ENCODE results near the gene SH3PXD2A.
"Not testable (repeated sequence)": the region's sequence is repeated elsewhere in the genome, so short reads cannot be mapped to it uniquely, and the experiment has no call there.

SH3PXD2A gene

GRCh38 chr10:103760233-103760632, 95.1 kb downstream of the SH3PXD2A start:
- not testable (repeated sequence) for H2BK120ac ChIP-seq (ENCODE audit: insufficient read depth, low read length, poor library complexity); H3K9me3 ChIP-seq (ENCODE audit: insufficient read depth, low read depth, low read length); H3K9ac ChIP-seq (ENCODE audit: low read length); DNase-seq; H2BK12ac ChIP-seq (ENCODE audit: low read length); H3K27ac ChIP-seq (ENCODE audit: low read depth, low read length); H3K27me3 ChIP-seq (ENCODE audit: insufficient read depth, low read length); H2BK5ac ChIP-seq (ENCODE audit: low read depth, low read length, poor library complexity); H3K23ac ChIP-seq (ENCODE audit: low read length); H4K91ac ChIP-seq (ENCODE audit: low read depth, low read length); H3K14ac ChIP-seq (ENCODE audit: low read length); H3K18ac ChIP-seq (ENCODE audit: low read length); H2AFZ ChIP-seq (ENCODE audit: insufficient read depth, low read length, poor library complexity); H3K4ac ChIP-seq (ENCODE audit: low read depth, low read length); H3K79me2 ChIP-seq (ENCODE audit: control insufficient read depth, insufficient read depth, low read length, poor library complexity); H3K4me2 ChIP-seq (ENCODE audit: low read length); H2AK5ac ChIP-seq (ENCODE audit: low read length); H3K4me3 ChIP-seq (ENCODE audit: low read depth, low read length); H4K8ac ChIP-seq (ENCODE audit: low read depth, low read length); H3K36me3 ChIP-seq (ENCODE audit: control insufficient read depth in 1 of 2, insufficient read depth in 2 of 2, low read length in 2 of 2); H4K12ac ChIP-seq (ENCODE audit: low read depth, low read length)
- no CpG with 5 or more reads among the region's 3 CpGs for WGBS (ENCODE audit: extremely low coverage, insufficient coverage, insufficient read length)
- H3K4me1 ChIP-seq (ENCODE audit: control insufficient read depth in 1 of 2, insufficient read depth in 2 of 2, low read length in 2 of 2): peaks cover 41 to 45% of the 10 kb centered on the region in 2 experiments
- peaks cover 17% of the 10 kb centered on the region for H3K79me1 ChIP-seq (ENCODE audit: low read length)

GRCh38 chr10:103759100-103759781, 96.1 kb downstream of the SH3PXD2A start:
- H3K4me3 ChIP-seq (ENCODE audit: low read depth, low read length): no peak overlapping the region
- H3K4ac ChIP-seq (ENCODE audit: low read depth, low read length): no peak overlapping the region
- no peak overlapping the region for H3K4me2 ChIP-seq (ENCODE audit: low read length)
- H2BK12ac ChIP-seq (ENCODE audit: low read length): no peak overlapping the region
- no peaks in the 10 kb centered on the region for H3K79me2 ChIP-seq (ENCODE audit: control insufficient read depth, insufficient read depth, low read length, poor library complexity)
- peak overlapping the region; percentile 34 for H3K14ac ChIP-seq (ENCODE audit: low read length)
- no peak overlapping the region for H4K12ac ChIP-seq (ENCODE audit: low read depth, low read length)
- no peak overlapping the region for H3K9ac ChIP-seq (ENCODE audit: low read length)
- no peaks in the 10 kb centered on the region for H3K9me3 ChIP-seq (ENCODE audit: insufficient read depth, low read depth, low read length)
- H2BK5ac ChIP-seq (ENCODE audit: low read depth, low read length, poor library complexity): peak overlapping the region; percentile 23
- peak overlapping the region; percentile 30 for H3K18ac ChIP-seq (ENCODE audit: low read length)
- WGBS (ENCODE audit: extremely low coverage, insufficient coverage, insufficient read length): no CpG with 5 or more reads among the region's 10 CpGs
- no peak overlapping the region for H2BK120ac ChIP-seq (ENCODE audit: insufficient read depth, low read length, poor library complexity)
- no peak overlapping the region for H3K23ac ChIP-seq (ENCODE audit: low read length)
- peaks cover 17% of the 10 kb centered on the region for H3K79me1 ChIP-seq (ENCODE audit: low read length)
- H2AFZ ChIP-seq (ENCODE audit: insufficient read depth, low read length, poor library complexity): no peak overlapping the region
- no peak overlapping the region for H2AK5ac ChIP-seq (ENCODE audit: low read length)
- no peaks in the 10 kb centered on the region for H3K36me3 ChIP-seq (ENCODE audit: control insufficient read depth in 1 of 2, insufficient read depth in 2 of 2, low read length in 2 of 2)
- DNase-seq: no peak
- H3K4me1 ChIP-seq (ENCODE audit: control insufficient read depth in 1 of 2, insufficient read depth in 2 of 2, low read length in 2 of 2): peaks cover 39 to 43% of the 10 kb centered on the region in 2 experiments
- H4K91ac ChIP-seq (ENCODE audit: low read depth, low read length): peak overlapping the region; percentile 20
- no peak overlapping the region for H3K27ac ChIP-seq (ENCODE audit: low read depth, low read length)
- H4K8ac ChIP-seq (ENCODE audit: low read depth, low read length): no peak overlapping the region
- no peaks in the 10 kb centered on the region for H3K27me3 ChIP-seq (ENCODE audit: insufficient read depth, low read length)

GRCh38 chr10:103758294-103758681, 97.1 kb downstream of the SH3PXD2A start:
- Histone ChIP-seq H3K9ac (ENCODE audit: low read length) (no peak overlapping the region), H3K4ac (ENCODE audit: low read depth, low read length) (no peak overlapping the region), H3K4me1 (ENCODE audit: control insufficient read depth in 1 of 2, insufficient read depth in 2 of 2, low read length in 2 of 2) (peaks cover 34 to 38% of the 10 kb centered on the region in 2 experiments), H2BK120ac (ENCODE audit: insufficient read depth, low read length, poor library complexity) (no peak overlapping the region), H4K91ac (ENCODE audit: low read depth, low read length) (peak overlapping the region; percentile 18), H2BK5ac (ENCODE audit: low read depth, low read length, poor library complexity) (no peak overlapping the region), H4K8ac (ENCODE audit: low read depth, low read length) (no peak overlapping the region), H3K79me1 (ENCODE audit: low read length) (peaks cover 17% of the 10 kb centered on the region), H3K4me3 (ENCODE audit: low read depth, low read length) (no peak overlapping the region), H3K14ac (ENCODE audit: low read length) (no peak overlapping the region), H3K18ac (ENCODE audit: low read length) (no peak overlapping the region), H2AK5ac (ENCODE audit: low read length) (no peak overlapping the region), H3K9me3 (ENCODE audit: insufficient read depth, low read depth, low read length) (no peaks in the 10 kb centered on the region), H4K12ac (ENCODE audit: low read depth, low read length) (no peak overlapping the region), H3K23ac (ENCODE audit: low read length) (no peak overlapping the region), H2AFZ (ENCODE audit: insufficient read depth, low read length, poor library complexity) (no peak overlapping the region), H3K79me2 (ENCODE audit: control insufficient read depth, insufficient read depth, low read length, poor library complexity) (no peaks in the 10 kb centered on the region), H3K4me2 (ENCODE audit: low read length) (no peak overlapping the region), H3K36me3 (ENCODE audit: control insufficient read depth in 1 of 2, insufficient read depth in 2 of 2, low read length in 2 of 2) (no peaks in the 10 kb centered on the region), H3K27me3 (ENCODE audit: insufficient read depth, low read length) (no peaks in the 10 kb centered on the region), H3K27ac (ENCODE audit: low read depth, low read length) (peak overlapping the region; percentile 76), H2BK12ac (ENCODE audit: low read length) (peak overlapping the region; percentile 0)
- no CpG with 5 or more reads among the region's 2 CpGs for WGBS (ENCODE audit: extremely low coverage, insufficient coverage, insufficient read length)
- no peak for DNase-seq

- peak overlapping the region; percentile 29 for H2BK120ac ChIP-seq (ENCODE audit: insufficient read depth, low read length, poor library complexity)
- H3K14ac ChIP-seq (ENCODE audit: low read length): no peak overlapping the region
- peak overlapping the region; percentile 57 for H4K91ac ChIP-seq (ENCODE audit: low read depth, low read length)
- no peaks in the 10 kb centered on the region for H3K9me3 ChIP-seq (ENCODE audit: insufficient read depth, low read depth, low read length)
- H3K36me3 ChIP-seq (ENCODE audit: control insufficient read depth in 1 of 2, insufficient read depth in 2 of 2, low read length in 2 of 2): no peaks in the 10 kb centered on the region
- WGBS (ENCODE audit: extremely low coverage, insufficient coverage, insufficient read length): no CpG with 5 or more reads among the region's 18 CpGs
- H3K4me3 ChIP-seq (ENCODE audit: low read depth, low read length): no peak overlapping the region
- no peak overlapping the region for H2BK12ac ChIP-seq (ENCODE audit: low read length)
- peak overlapping the region; percentile 76 for H3K27ac ChIP-seq (ENCODE audit: low read depth, low read length)
- peak in 1 of 2 donors; percentile 35 for DNase-seq
- no peak overlapping the region for H2AK5ac ChIP-seq (ENCODE audit: low read length)
- peak overlapping the region; percentile 8 for H4K8ac ChIP-seq (ENCODE audit: low read depth, low read length)
- no peak overlapping the region for H2AFZ ChIP-seq (ENCODE audit: insufficient read depth, low read length, poor library complexity)
- H3K9ac ChIP-seq (ENCODE audit: low read length): no peak overlapping the region
- H3K4me1 ChIP-seq (ENCODE audit: control insufficient read depth in 1 of 2, insufficient read depth in 2 of 2, low read length in 2 of 2): peaks cover 29 to 34% of the 10 kb centered on the region in 2 experiments
- H3K23ac ChIP-seq (ENCODE audit: low read length): no peak overlapping the region
- H4K12ac ChIP-seq (ENCODE audit: low read depth, low read length): no peak overlapping the region
- H3K4ac ChIP-seq (ENCODE audit: low read depth, low read length): no peak overlapping the region
- peak overlapping the region; percentile 36 for H3K4me2 ChIP-seq (ENCODE audit: low read length)
- H2BK5ac ChIP-seq (ENCODE audit: low read depth, low read length, poor library complexity): peak overlapping the region; percentile 18
- no peaks in the 10 kb centered on the region for H3K79me2 ChIP-seq (ENCODE audit: control insufficient read depth, insufficient read depth, low read length, poor library complexity)
- no peaks in the 10 kb centered on the region for H3K27me3 ChIP-seq (ENCODE audit: insufficient read depth, low read length)
- H3K18ac ChIP-seq (ENCODE audit: low read length): no peak overlapping the region
- peaks cover 14% of the 10 kb centered on the region for H3K79me1 ChIP-seq (ENCODE audit: low read length)
Measured at GRCh38 chr10:103757531-103758293, 97.7 kb downstream of the SH3PXD2A start.

Data from trophoblast cell (in vitro differentiated cells and primary cell).